ENCODE results near the gene MTG1.
"Not testable (repeated sequence)": the region's sequence is repeated elsewhere in the genome, so short reads cannot be mapped to it uniquely, and the experiment has no call there.

MTG1 gene

DNA sequence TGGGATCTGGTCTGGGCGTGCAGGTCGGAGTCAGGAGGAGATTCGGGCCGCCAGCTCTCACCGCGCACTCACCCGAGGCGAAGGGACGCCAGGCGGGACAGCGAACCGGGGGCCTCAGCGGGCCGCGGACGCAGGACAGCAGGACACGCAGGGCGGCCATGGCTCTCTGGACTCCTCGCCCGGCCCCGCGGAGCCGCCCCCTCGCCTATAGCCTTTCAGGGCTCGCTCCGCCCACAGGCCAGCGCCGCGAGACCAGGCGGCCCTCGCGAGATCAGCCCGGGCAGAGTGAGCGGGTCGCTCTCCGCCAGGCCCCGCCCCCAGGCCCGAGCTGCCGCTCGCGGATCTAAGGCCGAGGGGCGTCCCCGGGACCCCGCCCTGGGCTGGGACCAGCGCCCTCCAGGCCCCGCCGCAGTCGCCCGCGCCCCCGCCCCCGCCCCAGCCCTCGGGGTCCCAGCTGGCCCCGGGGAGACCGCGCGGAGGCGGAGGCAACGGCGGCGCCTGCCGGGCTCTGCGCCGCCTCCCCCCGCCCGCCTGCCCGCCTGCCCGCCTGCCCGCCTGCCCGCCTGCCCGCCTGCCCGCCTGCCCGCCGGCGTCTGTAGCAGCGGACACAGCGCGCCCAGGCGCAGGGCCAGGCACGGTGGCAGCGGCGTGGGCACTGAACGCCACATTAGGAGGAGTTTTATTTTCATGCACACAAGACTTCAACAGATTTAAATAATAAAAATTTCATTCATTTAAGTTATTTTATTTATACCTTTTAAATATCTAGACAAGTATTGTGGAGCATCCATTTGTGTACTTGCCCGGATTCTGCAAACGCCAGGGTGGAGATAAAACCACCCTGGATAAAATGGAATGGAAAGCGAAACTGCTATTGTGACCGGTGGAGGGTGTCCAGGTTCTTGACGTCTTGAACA, 20.5 kb upstream of the MTG1 start, which contains the start of gene ECHS1:
TSS of gene ECHS1 (minus strand) at position 181 of the 917 bp plus-strand sequence. CDS start at position 160, 21 bp downstream.
- Histone ChIP-seq H3K9ac (ENCODE audit: low read depth, low read length) (no peak within 1 kb of the TSS), H3K36me3 (ENCODE audit: control insufficient read depth, insufficient read depth, low read length) (peaks cover 22% of the 10 kb centered on the region), H3K4me3 (ENCODE audit: low read depth, low read length) (peak within 1 kb of the TSS; percentile 74), H3K9me3 (ENCODE audit: control insufficient read depth, insufficient read depth, low read length) (no peaks in the 10 kb centered on the region), H3K27me3 (ENCODE audit: control insufficient read depth, insufficient read depth, low read length) (peaks cover 45% of the 10 kb centered on the region), H3K4me1 (ENCODE audit: control insufficient read depth, insufficient read depth, low read length) (no peaks in the 10 kb centered on the region)

DNA sequence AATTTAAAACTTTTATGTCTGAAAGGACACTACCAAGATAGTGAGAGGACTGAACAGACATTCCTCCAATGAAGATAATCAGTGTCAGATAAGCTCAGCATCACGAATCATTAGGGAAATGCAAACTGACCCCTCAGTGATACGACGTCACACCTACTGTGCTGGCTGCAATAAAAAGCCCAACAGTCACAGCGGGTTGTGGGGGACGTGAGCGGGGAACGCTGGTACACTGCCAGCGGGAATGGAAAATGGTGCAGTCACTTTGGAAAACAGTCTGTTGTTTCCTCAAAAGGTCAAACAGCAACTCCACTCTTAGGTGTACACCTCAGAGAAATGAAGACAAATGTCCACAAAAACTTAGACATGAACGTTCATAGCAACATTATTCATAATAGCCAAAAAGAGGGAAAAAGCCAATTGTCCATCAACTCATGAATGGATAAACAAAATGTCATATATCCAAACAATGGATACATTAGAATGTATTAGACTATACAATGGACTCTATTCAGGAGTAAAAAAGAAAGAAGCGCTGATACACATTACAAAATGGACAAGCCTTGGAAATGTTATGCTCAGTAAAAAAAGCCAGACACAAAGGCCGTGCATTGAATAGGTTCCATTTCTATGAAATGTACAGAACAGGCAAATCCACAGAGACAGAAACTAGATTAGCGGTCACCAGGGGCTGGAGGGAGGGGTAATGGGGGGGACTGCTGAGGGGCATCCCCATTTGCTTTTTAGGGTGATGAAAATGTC, 18.4 kb upstream of the MTG1 start:
- Histone ChIP-seq H3K4me3 (ENCODE audit: low read depth, low read length) (no peak overlapping the region), H3K36me3 (ENCODE audit: control insufficient read depth, insufficient read depth, low read length) (peaks cover 7% of the 10 kb centered on the region), H3K4me1 (ENCODE audit: control insufficient read depth, insufficient read depth, low read length) (no peaks in the 10 kb centered on the region), H3K27me3 (ENCODE audit: control insufficient read depth, insufficient read depth, low read length) (peaks cover 57% of the 10 kb centered on the region), H3K9me3 (ENCODE audit: control insufficient read depth, insufficient read depth, low read length) (no peaks in the 10 kb centered on the region), H3K9ac (ENCODE audit: low read depth, low read length) (no peak overlapping the region)

DNA sequence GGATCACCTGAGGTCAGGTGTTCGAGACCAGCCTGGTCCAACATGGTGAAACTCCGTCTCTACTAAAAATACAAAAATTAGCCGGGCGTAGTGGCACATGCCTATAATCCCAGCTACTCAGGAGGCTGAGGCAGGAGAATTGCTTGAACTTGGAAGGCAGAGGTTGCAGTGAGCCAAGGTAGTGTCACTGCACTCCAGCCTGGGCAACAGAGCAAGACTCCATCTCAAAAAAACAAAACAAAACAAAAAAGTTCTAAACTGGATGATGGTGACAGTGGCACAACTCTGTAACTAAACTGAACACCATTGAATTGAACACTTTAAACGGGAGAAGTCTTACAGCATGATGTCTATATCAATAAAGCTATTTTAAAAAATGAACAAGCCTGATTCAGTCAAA, 17.8 kb upstream of the MTG1 start:
- H3K27me3 ChIP-seq (ENCODE audit: control insufficient read depth, insufficient read depth, low read length): peaks cover 62% of the 10 kb centered on the region
- not testable (repeated sequence) for H3K4me3 ChIP-seq (ENCODE audit: low read depth, low read length); H3K36me3 ChIP-seq (ENCODE audit: control insufficient read depth, insufficient read depth, low read length); H3K4me1 ChIP-seq (ENCODE audit: control insufficient read depth, insufficient read depth, low read length); H3K9ac ChIP-seq (ENCODE audit: low read depth, low read length); H3K9me3 ChIP-seq (ENCODE audit: control insufficient read depth, insufficient read depth, low read length)

DNA sequence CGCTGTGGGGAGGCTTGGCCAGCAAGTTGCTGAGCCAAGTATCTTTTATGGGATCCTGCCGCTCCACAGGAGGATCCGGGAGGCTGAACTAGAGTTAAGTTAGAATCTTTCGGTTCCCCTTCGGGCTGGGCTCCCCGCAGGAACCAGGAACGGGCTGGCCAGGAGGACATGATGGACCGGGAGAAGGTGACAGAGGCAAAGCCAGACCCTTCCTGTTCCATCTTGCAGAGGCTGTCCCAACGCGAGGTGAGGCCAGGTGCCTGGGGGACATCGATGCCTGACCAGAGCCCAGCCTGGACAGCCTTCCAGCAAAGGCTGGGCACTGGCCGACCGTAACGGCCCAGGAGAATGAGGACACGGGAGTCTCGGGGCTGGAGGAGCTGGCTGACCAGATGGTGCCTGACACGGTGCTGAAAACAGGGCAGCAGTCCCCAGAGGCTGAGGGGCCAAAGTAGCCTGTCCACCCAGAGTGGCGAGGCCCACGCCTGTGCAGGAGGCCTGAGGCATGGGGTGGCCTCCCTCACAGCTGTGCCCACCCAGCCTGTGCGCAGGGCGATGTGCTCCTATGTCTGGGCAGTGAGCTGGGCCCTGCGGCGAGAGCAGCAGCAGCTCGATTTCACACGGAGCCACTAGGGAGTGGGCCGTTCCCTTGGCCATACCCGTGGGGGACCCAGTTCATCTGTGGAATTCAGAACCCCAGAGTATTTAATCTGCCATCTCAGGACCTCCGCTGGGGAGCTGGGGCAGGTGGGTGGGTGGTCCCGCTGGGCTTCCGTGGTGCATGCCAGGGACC, 16.7 kb upstream of the MTG1 start:
- Histone ChIP-seq H3K9ac (ENCODE audit: low read depth, low read length) (no peak overlapping the region), H3K9me3 (ENCODE audit: control insufficient read depth, insufficient read depth, low read length) (no peaks in the 10 kb centered on the region), H3K27me3 (ENCODE audit: control insufficient read depth, insufficient read depth, low read length) (peaks cover 62% of the 10 kb centered on the region), H3K4me3 (ENCODE audit: low read depth, low read length) (peak overlapping the region; percentile 80), H3K4me1 (ENCODE audit: control insufficient read depth, insufficient read depth, low read length) (no peaks in the 10 kb centered on the region), H3K36me3 (ENCODE audit: control insufficient read depth, insufficient read depth, low read length) (no peaks in the 10 kb centered on the region)

DNA sequence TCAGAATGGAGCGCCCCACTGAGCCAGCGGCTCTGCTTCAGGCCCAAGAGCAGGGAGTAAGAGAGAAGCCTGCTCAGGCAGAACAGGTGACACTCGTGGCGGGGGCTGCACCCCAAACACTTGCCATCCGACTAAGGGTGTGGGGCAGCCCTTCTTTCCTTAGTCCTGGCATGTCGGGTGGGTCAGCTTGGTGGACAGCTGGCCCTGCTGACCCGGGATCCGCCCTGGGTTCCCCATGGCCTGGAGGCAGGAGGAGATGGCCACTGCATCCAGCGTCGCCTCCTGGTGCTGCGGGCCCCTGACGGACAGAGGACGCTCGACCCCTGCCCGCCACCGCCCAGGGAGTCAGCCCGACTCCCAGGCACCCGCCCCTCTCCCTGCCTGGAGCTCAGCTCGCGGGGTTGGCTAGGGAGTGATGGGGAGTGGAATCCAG, 16.1 kb upstream of the MTG1 start:
- H3K9ac ChIP-seq (ENCODE audit: low read depth, low read length): no peak overlapping the region
- H3K9me3 ChIP-seq (ENCODE audit: control insufficient read depth, insufficient read depth, low read length): no peaks in the 10 kb centered on the region
- H3K4me1 ChIP-seq (ENCODE audit: control insufficient read depth, insufficient read depth, low read length): no peaks in the 10 kb centered on the region
- H3K27me3 ChIP-seq (ENCODE audit: control insufficient read depth, insufficient read depth, low read length): peaks cover 62% of the 10 kb centered on the region
- peak overlapping the region; percentile 80 for H3K4me3 ChIP-seq (ENCODE audit: low read depth, low read length)
- H3K36me3 ChIP-seq (ENCODE audit: control insufficient read depth, insufficient read depth, low read length): no peaks in the 10 kb centered on the region

DNA sequence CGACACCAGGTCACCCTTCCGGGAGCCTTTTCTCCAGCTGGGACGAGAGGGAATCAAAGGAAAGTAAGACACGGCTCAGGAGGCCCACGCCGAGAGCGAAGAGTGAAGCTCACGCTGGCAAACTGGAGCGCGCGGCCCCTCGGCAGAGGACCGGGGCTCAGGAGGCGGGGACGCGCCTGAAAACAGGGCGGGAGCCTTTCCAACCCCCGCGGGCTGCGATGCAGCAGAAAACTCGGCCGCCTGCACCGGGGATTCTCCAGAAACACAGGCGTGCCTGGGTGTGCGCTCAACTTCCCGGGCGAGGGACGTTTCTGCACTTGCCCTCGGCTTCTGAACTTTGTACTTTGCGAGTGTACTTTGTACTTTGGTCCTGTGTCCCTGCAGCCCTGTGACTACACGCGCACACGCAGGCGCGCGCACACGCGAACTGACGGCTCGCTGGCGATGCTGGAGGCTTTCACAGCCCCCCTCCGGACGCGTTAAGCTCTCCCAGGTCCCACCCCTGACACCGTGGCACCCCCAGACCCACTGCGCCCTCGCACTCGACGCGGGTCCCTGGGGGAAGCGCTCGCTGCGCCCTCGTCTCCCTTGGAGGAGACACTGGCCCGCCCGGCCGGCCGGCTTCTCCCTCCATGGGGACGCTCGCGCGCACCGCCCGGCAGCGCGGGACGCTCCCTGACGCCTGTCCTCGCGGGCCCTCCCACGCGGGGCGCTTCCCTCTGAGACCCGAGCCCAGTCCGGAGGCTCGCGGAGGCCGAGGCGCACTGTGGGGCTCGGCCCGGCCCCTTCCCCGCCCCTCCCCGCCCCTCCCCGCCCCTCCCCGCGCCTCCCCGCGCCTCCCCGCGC, 15.5 kb upstream of the MTG1 start:
- no peaks in the 10 kb centered on the region for H3K4me1 ChIP-seq (ENCODE audit: control insufficient read depth, insufficient read depth, low read length)
- peaks cover 62% of the 10 kb centered on the region for H3K27me3 ChIP-seq (ENCODE audit: control insufficient read depth, insufficient read depth, low read length)
- no peaks in the 10 kb centered on the region for H3K9me3 ChIP-seq (ENCODE audit: control insufficient read depth, insufficient read depth, low read length)
- no peaks in the 10 kb centered on the region for H3K36me3 ChIP-seq (ENCODE audit: control insufficient read depth, insufficient read depth, low read length)
- H3K9ac ChIP-seq (ENCODE audit: low read depth, low read length): no peak overlapping the region
- H3K4me3 ChIP-seq (ENCODE audit: low read depth, low read length): peak overlapping the region; percentile 80

DNA sequence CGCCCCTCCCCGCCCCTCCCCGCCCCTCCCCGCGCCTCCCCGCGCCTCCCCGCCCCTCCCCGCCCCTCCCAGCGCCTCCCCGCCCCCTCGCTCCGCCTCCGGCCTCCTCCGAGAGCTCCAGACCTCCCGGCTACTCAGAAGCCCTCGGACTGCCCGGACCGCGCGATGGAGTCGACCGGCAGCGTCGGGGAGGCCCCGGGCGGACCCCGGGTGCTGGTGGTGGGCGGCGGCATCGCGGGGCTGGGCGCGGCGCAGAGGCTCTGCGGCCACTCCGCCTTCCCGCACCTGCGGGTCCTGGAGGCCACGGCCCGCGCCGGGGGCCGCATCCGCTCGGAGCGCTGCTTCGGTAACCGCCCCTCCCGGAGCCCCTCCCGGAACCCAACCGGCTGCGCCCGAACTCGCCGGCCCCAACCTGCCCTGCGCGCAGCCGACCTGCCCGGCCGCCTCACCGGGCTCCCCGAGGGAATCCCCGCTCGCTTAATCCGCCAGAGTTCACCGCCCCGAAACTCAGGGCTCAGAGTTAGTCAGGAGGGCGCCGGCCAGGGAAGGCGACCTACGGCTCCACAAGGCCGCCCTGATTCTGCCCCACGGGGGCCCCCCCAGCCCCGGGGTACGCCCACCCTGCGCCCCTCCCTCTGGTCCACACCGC, 14.7 kb upstream of the MTG1 start, which contains the start of gene PAOX:
TSS of gene PAOX (plus strand) at position 111 of the 649 bp plus-strand sequence. CDS start at position 166, 55 bp downstream.
- H3K27me3 ChIP-seq (ENCODE audit: control insufficient read depth, insufficient read depth, low read length): peaks cover 58% of the 10 kb centered on the region
- no peaks in the 10 kb centered on the region for H3K9me3 ChIP-seq (ENCODE audit: control insufficient read depth, insufficient read depth, low read length)
- no peak within 1 kb of the TSS for H3K9ac ChIP-seq (ENCODE audit: low read depth, low read length)
- peak within 1 kb of the TSS; percentile 80 for H3K4me3 ChIP-seq (ENCODE audit: low read depth, low read length)
- H3K4me1 ChIP-seq (ENCODE audit: control insufficient read depth, insufficient read depth, low read length): no peaks in the 10 kb centered on the region
- no peaks in the 10 kb centered on the region for H3K36me3 ChIP-seq (ENCODE audit: control insufficient read depth, insufficient read depth, low read length)

DNA sequence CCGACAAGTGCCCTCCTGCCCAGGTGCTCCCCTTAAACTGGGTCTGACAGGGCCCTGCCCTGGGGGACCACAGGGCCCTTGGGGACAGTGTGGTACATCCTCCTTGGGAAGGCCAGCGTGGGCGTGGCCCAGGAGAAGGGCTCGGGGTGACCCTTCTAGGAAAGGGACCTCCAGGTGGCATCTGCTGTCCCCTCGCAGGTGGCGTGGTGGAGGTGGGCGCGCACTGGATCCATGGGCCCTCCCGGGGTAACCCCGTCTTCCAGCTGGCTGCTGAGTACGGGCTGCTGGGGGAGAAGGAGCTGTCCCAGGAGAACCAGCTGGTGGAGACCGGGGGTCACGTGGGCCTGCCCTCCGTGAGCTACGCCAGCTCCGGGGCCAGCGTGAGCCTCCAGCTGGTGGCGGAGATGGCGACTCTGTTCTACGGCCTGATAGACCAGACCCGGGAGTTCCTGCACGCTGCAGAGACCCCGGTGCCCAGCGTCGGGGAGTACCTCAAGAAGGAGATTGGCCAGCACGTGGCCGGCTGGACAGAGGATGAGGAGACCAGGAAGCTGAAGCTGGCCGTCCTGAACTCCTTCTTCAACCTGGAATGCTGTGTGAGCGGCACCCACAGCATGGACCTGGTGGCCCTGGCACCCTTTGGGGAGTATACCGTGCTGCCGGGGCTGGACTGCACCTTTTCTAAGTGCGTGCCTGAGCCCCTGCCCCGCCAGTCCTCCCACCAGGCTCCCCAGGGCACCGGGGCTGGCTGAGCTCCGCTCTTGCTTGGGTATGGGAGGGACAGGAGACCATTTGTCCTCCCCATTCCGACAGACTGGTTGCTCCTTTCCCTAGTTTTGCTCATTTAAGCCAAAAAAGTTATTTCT, 13.9 kb upstream of the MTG1 start:
- H3K9ac ChIP-seq (ENCODE audit: low read depth, low read length): no peak overlapping the region
- peaks cover 50% of the 10 kb centered on the region for H3K27me3 ChIP-seq (ENCODE audit: control insufficient read depth, insufficient read depth, low read length)
- H3K36me3 ChIP-seq (ENCODE audit: control insufficient read depth, insufficient read depth, low read length): no peaks in the 10 kb centered on the region
- no peaks in the 10 kb centered on the region for H3K9me3 ChIP-seq (ENCODE audit: control insufficient read depth, insufficient read depth, low read length)
- H3K4me3 ChIP-seq (ENCODE audit: low read depth, low read length): peak overlapping the region; percentile 48
- no peaks in the 10 kb centered on the region for H3K4me1 ChIP-seq (ENCODE audit: control insufficient read depth, insufficient read depth, low read length)

DNA sequence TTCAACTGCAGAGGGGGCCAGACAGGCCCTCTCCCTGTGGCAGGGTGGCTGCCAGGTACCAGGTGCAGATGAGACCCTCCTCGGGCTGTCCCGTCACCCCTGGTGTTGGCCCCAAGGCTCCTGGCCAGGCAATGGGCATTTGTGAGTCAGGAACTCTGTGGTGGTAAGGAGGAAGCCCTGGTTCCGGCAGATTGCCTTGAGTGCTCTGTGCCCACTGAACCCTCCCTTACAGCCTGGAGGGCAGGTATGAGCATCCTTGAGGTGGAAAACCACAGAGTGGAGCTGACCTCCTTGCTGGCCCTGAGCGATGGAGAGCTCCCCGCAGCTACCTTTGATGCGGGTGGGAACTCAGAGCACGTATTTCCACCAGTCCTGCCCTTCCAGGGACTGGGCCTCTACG, 12.9 kb upstream of the MTG1 start:
- Histone ChIP-seq H3K9ac (ENCODE audit: low read depth, low read length) (no peak overlapping the region), H3K27me3 (ENCODE audit: control insufficient read depth, insufficient read depth, low read length) (peaks cover 40% of the 10 kb centered on the region), H3K4me1 (ENCODE audit: control insufficient read depth, insufficient read depth, low read length) (no peaks in the 10 kb centered on the region), H3K9me3 (ENCODE audit: control insufficient read depth, insufficient read depth, low read length) (no peaks in the 10 kb centered on the region), H3K36me3 (ENCODE audit: control insufficient read depth, insufficient read depth, low read length) (no peaks in the 10 kb centered on the region), H3K4me3 (ENCODE audit: low read depth, low read length) (no peak overlapping the region)

DNA sequence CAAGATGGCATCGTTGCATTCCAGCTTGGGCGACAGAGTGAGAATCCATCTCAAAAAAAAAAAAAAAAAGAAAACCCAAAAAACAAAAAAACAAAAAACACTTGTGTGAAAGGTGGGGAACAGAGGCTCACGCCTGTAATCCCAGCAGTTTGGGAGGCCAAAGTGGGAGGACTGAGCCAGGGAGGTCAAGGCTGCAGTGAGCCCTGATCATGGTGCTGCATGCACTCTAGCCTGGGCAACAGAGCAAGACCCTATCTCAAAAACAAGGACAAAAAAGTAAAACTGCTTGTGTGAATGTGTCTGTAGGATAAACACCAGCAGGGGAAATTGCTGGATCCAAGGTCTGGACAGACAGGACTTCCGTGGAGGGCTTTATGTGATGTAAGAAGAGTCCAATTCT, 10.4 kb upstream of the MTG1 start:
- H3K9ac ChIP-seq (ENCODE audit: low read depth, low read length): no peak overlapping the region
- H3K36me3 ChIP-seq (ENCODE audit: control insufficient read depth, insufficient read depth, low read length): no peaks in the 10 kb centered on the region

More for the DNA sequence above, 10.4 kb upstream of the MTG1 start:
- Histone ChIP-seq H3K27me3 (ENCODE audit: control insufficient read depth, insufficient read depth, low read length) (peaks cover 15% of the 10 kb centered on the region), H3K9me3 (ENCODE audit: control insufficient read depth, insufficient read depth, low read length) (no peaks in the 10 kb centered on the region), H3K4me3 (ENCODE audit: low read depth, low read length) (no peak overlapping the region), H3K4me1 (ENCODE audit: control insufficient read depth, insufficient read depth, low read length) (no peaks in the 10 kb centered on the region)
